GM12891 (cell line): ENCODE measurements around the gene TCEANC.
A peak's percentile ranks its signal among the peaks of the same experiment; 100 is the strongest.
"Not testable (repeated sequence)": the region's sequence is repeated elsewhere in the genome, so short reads cannot be mapped to it uniquely, and the experiment has no call there.

Source experiments
- DNase-seq: peaks from one replicate; pipeline ENCODE4 v3.0.0; 2011; ENCODE audit warnings: low spot score; ENCODE audit not compliant: insufficient read length
- FAIRE-seq: peaks from 2 replicates; lab custom pipeline; 2011; peaks lifted over from hg19 to GRCh38; lab: Jason Lieb, UNC
- PAX5 ChIP-seq: IDR thresholded peaks from 2 replicates; pipeline ENCODE4 v1.6.1; 2011; ENCODE audit warnings: low read length, moderate library complexity, mild to moderate bottlenecking; ENCODE audit not compliant: insufficient read depth, severe bottlenecking
- POLR2A ChIP-seq: IDR thresholded peaks from 2 replicates; pipeline ENCODE4 v1.6.1; 2011; ENCODE audit warnings: low read depth, low read length, control low read depth
- POLR2AphosphoS5 ChIP-seq: IDR thresholded peaks from 2 replicates; pipeline ENCODE4 v1.6.1; 2011; ENCODE audit warnings: low read depth, low read length, control low read depth
- POU2F2 ChIP-seq: IDR thresholded peaks from 2 replicates; pipeline ENCODE4 v1.6.1; 2011; ENCODE audit warnings: low read depth, mild to moderate bottlenecking, control low read depth, low read length, moderate library complexity
- SPI1 ChIP-seq: IDR thresholded peaks from 2 replicates; pipeline ENCODE4 v1.6.1; 2011; ENCODE audit warnings: low read depth, low read length, control low read depth
- TAF1 ChIP-seq: IDR thresholded peaks from 2 replicates; pipeline ENCODE4 v1.6.1; 2011; ENCODE audit warnings: low read depth, low read length, control low read depth

Gene TCEANC

DNA sequence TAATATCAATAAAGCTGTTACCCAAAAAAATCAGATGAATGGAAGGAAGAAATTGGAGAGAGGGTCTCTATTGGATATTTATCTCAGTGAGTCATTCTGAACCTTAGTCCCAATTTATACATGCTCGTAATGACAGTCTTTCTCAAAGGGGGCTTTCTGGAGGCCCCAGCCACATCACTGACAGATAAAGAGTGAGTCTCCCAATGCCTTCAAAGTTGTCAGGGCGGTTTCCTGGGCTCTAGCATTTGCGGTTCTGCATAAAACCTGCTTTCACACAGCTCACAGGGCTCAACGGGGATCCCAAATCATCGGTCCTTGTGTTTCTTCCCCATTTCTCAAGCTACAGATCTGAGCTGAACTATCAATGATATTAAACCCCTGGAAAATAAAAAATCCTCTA lies 17.3 kb downstream of the TCEANC start:
- DNase-seq (no peak), FAIRE-seq (no peak)
- TF ChIP-seq POU2F2 (no peak), POLR2A (no peak)

DNA sequence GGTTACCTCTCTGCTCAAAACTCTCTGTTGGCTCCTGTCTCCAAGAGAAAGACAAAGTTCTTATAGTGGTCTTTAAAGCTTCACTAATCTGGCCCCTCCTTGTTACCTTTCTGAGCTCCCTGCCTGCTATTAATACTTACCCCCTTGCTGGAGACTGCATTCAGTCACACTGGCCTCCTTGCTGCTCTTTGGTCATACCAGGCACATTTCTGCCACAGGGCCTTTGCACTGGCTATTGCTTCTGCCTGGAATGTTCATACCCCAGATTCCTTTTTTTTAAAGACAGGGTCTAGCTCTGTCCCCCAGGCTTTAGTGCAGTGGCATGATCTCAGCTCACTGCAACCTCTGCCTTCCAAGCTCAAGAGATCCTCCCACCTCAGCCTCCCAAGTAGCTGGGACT lies 20.1 kb downstream of the TCEANC start:
- no peak for FAIRE-seq
- DNase-seq: no peak
- no peak for TF ChIP-seq SPI1
- no peak for TF ChIP-seq POU2F2
- no peak for TF ChIP-seq POLR2A
- TF ChIP-seq TAF1: no peak
- no peak for TF ChIP-seq PAX5
- no peak for TF ChIP-seq POLR2AphosphoS5

DNA sequence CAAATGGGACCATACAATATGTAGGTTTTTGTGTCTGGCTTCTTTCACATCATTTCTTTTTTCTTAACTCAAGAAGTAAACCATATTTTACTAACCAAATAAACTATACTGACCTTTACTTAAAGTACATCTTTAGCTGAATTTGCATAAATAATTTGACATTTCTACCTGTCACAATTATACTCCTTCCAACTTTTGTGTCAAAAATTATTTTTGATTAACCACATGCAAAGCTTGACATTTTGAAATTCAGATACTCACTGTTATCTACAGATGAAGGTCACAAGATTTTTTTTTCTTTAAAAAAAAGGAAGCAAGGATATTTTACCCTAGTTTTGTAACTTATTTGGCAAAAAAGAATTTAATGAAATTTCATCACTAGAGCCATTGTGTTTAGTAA lies 23.9 kb downstream of the TCEANC start:
- DNase-seq (no peak), FAIRE-seq (no peak)
- TF ChIP-seq TAF1 (no peak), PAX5 (no peak), POU2F2 (no peak), POLR2AphosphoS5 (no peak), SPI1 (no peak), POLR2A (no peak)

DNA sequence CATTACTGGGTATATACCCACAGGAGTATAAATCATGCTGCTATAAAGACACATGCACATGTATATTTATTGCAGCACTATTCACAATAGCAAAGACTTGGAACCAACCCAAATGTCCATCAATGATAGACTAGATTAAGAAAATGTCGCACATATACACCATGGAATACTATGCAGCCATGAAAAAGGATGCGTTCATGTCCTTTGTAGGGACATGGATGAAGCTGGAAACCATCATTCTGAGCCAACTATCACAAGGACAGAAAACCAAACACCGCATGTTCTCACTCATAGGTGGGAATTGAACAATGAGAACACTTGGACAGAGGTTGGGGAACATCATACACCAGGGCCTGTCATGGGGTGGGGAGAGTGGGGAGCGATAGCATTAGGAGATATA lies 26.8 kb downstream of the TCEANC start:
- DNase-seq: not testable (repeated sequence)

DNA sequence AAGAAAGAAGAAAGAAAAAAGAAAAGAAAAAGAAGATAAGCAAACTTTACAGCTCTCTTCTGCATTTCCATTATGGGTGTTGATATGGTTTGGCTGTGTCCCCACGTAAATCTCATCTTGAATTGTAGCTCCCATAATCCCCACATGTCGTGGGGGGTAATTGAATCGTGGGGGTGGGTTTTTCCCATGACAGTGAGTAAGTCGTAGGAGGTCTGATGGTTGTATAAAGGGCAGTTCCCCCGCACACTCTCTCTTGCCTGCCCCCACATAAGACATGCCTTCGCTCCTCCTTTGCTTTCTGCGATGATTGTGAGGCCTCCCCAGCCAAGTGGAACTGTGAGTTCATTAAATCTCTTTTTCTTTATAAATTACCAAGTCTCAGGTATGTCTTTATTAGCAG lies 28.7 kb downstream of the TCEANC start:
- DNase-seq (no peak), FAIRE-seq (no peak)
- TF ChIP-seq POLR2A (no peak), SPI1 (no peak), PAX5 (no peak), TAF1 (no peak), POLR2AphosphoS5 (no peak), POU2F2 (no peak)

More for the DNA sequence above, 26.8 kb downstream of the TCEANC start:
- FAIRE-seq: not testable (repeated sequence)

DNA sequence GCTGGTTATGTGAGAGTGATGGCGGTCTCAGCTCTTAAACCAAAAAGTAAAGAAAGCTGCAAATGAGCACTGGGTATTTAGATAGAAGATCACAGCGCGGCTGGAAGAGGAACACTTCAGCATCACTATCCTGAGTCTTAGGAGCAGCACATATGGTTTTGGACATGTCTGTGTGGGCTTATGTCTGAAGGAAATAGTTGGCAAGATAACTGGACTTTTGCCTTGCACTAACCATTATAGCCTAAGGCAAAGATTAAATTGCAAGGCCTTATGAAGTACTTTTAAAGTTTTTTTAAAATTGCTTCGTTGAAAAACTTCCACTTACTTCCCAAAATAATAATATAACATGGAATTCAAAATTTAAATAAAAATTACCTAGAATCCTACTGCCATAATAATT lies 31.4 kb downstream of the TCEANC start:
- DNase-seq (no peak), FAIRE-seq (peak; percentile 13)
- TF ChIP-seq PAX5 (no peak), TAF1 (no peak)

DNA sequence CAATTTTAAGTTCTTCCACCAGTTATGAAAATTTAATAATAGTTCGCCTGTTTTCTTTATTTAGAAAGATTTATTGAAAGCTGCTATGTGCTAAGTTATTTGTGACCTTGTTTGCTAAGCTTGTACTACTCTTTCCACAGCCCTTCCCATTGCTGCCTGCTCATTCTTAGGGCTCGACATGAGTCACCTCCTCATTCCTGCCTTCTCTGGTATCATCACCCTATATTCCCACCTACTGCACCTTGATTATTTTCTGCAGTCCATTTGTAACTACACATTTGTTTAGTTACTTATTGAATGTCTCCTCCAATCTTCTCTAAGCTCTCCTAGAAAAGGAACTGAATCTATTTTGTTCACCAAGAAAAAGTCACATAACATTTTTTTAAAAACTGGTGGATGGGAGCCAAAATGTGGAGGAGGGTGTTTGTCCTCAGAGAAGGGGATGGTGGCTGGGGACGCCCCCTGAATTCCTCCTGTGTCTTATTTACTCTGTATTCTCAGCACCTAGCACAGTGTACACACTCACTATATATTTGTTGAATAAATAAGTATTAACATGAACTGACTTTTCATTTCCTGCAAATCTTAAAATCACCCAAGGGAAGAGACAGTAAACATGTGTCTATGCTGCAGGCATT lies 32.3 kb downstream of the TCEANC start:
- FAIRE-seq (no peak), DNase-seq (no peak)
- no peak for TF ChIP-seq POLR2A
- no peak for TF ChIP-seq POLR2AphosphoS5
- TF ChIP-seq TAF1: no peak
- no peak for TF ChIP-seq POU2F2
- no peak for TF ChIP-seq SPI1
- no peak for TF ChIP-seq PAX5

DNA sequence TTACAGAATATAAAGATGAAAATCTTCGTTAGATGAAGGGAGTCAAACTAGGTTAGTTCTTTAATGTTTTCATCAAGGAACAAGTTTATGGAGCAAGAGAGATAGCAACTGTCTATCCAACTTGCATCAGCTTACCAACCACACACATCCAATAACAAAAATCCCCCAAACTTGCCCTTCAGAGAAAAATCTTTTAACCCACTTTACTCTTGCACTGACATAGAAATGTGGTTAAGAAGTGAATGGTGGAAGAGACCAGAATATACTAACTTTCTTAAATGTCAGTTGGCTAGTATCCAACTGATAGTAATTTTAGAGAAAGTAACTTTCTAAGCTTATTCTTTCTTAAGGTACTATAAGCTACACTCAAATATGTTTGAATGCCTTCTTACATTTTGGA lies 34.3 kb downstream of the TCEANC start:
- no peak for FAIRE-seq
- TF ChIP-seq POLR2A (no peak), POU2F2 (no peak), SPI1 (no peak), TAF1 (no peak), PAX5 (no peak), POLR2AphosphoS5 (no peak)
- no peak for DNase-seq

DNA sequence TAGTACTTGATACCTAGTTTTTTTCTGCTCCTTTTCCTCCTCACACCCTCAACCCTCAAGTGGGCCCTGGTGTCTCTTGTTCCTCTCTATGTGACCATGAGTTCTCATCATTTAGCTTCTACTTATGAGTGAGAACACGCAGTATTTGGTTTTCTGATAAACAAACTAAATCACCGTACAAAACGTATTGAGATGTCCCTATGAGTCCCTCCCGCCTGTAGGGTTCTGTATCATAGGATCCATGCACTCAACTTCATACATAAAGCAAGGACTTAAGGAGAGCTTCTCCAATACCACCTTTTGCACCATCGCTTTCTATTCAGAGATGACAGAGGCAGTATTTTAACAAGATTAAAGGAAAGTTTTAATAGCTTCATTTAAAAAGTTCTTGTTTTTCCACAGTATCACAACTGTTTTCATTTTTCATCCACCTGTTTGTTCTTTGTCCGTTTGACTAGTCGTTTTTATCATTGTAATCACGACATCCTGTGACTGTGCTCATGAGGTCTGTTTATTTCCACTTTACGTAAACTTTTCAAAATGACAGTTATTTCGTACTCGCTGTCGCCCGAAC lies 35.5 kb downstream of the TCEANC start:
- TF ChIP-seq TAF1 (0 out of 2 replicates have a peak, but pooled peaks have one; percentile 7), SPI1 (no peak)
- FAIRE-seq (peak; percentile 57), DNase-seq (no peak)

DNA sequence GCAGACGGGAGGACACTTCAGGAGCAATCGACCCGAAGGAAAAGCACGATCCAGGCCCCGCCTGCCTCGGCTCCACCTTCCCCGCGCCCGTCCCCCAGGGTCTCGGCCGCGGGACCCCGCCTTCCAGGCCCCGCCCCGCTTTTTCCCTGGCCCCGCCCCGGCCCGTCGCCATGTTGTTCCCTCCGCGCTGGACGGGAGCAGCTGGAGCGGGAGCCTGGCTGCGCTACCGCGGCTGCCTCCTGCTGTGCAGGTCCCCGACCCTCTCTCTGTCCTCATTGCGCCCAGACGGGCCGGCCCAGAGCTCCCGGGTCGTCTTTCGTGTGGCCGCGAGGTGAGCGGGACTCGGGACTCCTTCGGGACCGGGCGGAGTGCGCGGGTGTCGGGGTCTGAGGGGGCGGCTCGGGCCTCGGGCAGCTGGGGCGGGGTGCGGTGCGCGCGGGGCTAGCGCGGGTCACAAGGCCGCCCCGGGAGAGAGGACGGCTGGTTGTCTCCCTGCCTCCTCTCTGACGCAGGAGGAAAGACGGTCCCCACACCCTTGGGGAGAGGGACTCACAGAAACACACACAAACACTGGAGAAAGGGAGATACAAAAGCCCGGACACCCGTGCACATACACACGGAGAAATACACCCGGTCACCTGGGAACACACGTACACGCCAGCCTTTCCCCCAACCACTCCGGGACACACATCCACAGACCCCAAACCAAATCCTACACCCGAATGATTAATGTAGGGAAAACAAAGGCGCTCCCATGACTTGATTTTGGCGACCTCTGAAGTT lies 36.2 kb downstream of the TCEANC start, which contains the start of gene RAB9A:
TSS of gene RAB9A (plus strand) at position 171 of the 783 bp plus-strand sequence. CDS start 19,619 bp downstream, outside the sequence.
- TF ChIP-seq TAF1 (0 out of 2 replicates have a peak, but pooled peaks have one; percentile 7), PAX5 (no peak), POLR2AphosphoS5 (0 out of 2 replicates have a peak, but pooled peaks have one; percentile 10), SPI1 (no peak), POLR2A (peak; percentile 32), POU2F2 (no peak)
- DNase-seq: peak; percentile 48
- FAIRE-seq: peak; percentile 85
